ENCODE results near the gene SREK1.
A peak's percentile ranks its signal among the peaks of the same experiment; 100 is the strongest.
"Not testable (repeated sequence)": the region's sequence is repeated elsewhere in the genome, so short reads cannot be mapped to it uniquely, and the experiment has no call there.

SREK1 gene

DNA sequence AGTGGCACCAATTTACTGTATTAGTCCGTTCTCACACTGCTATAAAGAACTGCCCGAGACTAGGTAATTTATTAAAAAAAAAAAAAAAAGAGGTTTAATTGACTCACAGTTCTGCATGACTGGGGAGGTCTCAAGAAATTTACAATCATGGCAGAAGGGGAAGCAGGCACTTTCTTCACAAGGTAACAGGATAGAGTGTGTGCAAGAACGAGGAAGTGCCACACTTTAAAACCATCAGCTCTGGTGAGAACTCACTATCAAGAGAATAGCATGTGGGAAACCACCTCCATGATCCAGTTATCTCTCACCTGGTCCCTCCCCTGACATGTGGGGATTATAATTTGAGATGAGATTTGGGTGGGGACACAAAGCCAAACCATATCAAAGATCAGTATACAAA, 7.2 kb upstream of the SREK1 start:
- H3K27ac ChIP-seq (ENCODE audit: low read depth, low read length) = not testable (repeated sequence)

DNA sequence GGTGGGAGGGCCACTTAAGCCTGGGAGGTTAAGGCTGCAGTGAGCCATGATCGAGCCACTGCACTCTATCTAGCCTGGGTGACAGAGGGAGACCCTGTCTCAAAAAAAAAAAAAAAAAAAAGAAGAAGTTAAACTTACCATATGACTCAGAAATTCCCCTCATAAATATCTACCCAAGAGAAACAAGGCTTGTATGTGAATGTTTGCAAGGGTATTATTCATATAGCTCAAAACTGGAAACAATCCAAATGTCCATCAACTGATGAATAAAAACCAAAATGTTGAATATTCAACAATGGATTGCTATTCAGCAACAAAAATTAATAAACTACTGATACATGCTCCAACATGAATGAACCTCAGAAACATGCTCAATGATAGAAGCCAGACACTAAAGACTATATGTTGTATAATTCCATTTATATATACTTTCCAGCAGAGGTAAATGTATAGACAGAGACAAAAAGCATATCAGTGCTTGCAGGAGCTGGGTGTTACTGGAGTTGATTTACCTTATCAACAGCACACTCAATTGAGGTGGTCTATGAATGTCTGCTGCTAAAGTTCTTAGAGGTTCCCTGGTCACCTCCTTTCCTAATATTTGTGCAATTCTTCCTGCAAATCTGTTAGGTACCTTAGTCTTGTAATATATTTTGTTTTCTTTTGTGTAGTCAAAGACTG, 5.3 kb upstream of the SREK1 start:
- Histone ChIP-seq H3K27me3 (ENCODE audit: control insufficient read depth in 5 of 5, insufficient read depth in 4 of 5, low read length in 5 of 5) (no peaks in the 10 kb centered on the region), H3K36me3 (ENCODE audit: control insufficient read depth in 5 of 5, insufficient read depth in 5 of 5, low read length in 5 of 5) (no peaks in the 10 kb centered on the region), H3K9ac (ENCODE audit: low read length in 5 of 5) (no peak overlapping the region), H3K27ac (ENCODE audit: low read depth, low read length) (no peak overlapping the region), H3K4me1 (ENCODE audit: control insufficient read depth in 5 of 5, insufficient read depth in 5 of 5, low read length in 5 of 5) (peaks cover 0 to 11% (median 6%) of the 10 kb centered on the region in 5 donors), H3K4me3 (ENCODE audit: low read depth in 1 of 5, low read length in 5 of 5) (no peak overlapping the region), H3K9me3 (ENCODE audit: control insufficient read depth in 5 of 5, low read length in 5 of 5) (no peaks in the 10 kb centered on the region)

More for the DNA sequence above, 7.2 kb upstream of the SREK1 start:
- H3K9me3 ChIP-seq (ENCODE audit: control insufficient read depth in 5 of 5, low read length in 5 of 5); H3K27me3 ChIP-seq (ENCODE audit: control insufficient read depth in 5 of 5, insufficient read depth in 4 of 5, low read length in 5 of 5); H3K9ac ChIP-seq (ENCODE audit: low read length in 5 of 5); H3K36me3 ChIP-seq (ENCODE audit: control insufficient read depth in 5 of 5, insufficient read depth in 5 of 5, low read length in 5 of 5); H3K4me3 ChIP-seq (ENCODE audit: low read depth in 1 of 5, low read length in 5 of 5); H3K4me1 ChIP-seq (ENCODE audit: control insufficient read depth in 5 of 5, insufficient read depth in 5 of 5, low read length in 5 of 5): not testable (repeated sequence)

DNA sequence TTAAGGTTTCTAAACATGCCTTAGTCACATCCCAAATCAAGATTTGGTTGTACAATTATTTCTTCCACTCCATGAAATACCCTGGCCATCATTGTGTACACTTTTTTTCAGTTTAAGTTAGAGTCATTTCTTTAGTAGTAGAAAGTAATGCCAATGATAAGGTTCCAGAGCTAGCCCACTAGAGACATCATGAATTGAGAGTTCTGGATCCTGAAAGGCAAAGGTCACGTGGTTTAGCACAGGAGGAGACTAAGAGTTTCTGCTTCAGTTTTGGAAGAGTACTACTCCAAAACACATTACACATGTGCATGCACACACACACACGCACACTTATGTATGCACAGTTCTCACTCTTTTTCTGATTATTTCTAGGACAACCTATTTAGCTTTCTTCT, 4.8 kb upstream of the SREK1 start:
- no peak overlapping the region for H3K4me3 ChIP-seq (ENCODE audit: low read depth in 1 of 5, low read length in 5 of 5)

DNA sequence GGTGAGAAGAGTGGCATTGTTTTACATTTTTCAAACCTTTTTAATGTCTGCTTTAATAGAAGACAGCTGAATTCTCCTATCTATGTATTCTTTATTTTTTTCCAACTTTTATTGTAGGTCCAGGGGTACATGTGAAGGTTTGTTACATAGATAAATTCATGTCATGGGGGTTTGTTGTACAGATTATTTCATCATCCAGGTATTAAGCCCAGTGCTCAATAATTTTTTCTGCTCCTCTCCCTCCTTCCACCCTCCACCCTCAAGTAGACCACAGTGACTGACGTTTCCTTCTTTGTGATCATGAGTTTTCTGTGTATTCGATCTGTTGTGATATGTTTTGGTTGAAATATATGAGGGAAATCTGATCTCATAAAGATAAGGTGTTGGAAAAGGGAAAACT, 1.7 kb upstream of the SREK1 start:
- H3K4me1 ChIP-seq (ENCODE audit: control insufficient read depth in 5 of 5, insufficient read depth in 5 of 5, low read length in 5 of 5) = peaks cover 0 to 31% (median 28%) of the 10 kb centered on the region in 5 donors
- H3K36me3 ChIP-seq (ENCODE audit: control insufficient read depth in 5 of 5, insufficient read depth in 5 of 5, low read length in 5 of 5) = no peaks in the 10 kb centered on the region
- H3K9ac ChIP-seq (ENCODE audit: low read length in 5 of 5) = no peak overlapping the region
- no peak overlapping the region for H3K4me3 ChIP-seq (ENCODE audit: low read depth in 1 of 5, low read length in 5 of 5)
- H3K27me3 ChIP-seq (ENCODE audit: control insufficient read depth in 5 of 5, insufficient read depth in 4 of 5, low read length in 5 of 5) = no peaks in the 10 kb centered on the region
- H3K27ac ChIP-seq (ENCODE audit: low read depth, low read length) = no peak overlapping the region
- H3K9me3 ChIP-seq (ENCODE audit: control insufficient read depth in 5 of 5, low read length in 5 of 5) = no peaks in the 10 kb centered on the region

More for the DNA sequence above, 4.8 kb upstream of the SREK1 start:
- no peaks in the 10 kb centered on the region for H3K27me3 ChIP-seq (ENCODE audit: control insufficient read depth in 5 of 5, insufficient read depth in 4 of 5, low read length in 5 of 5)
- no peaks in the 10 kb centered on the region for H3K9me3 ChIP-seq (ENCODE audit: control insufficient read depth in 5 of 5, low read length in 5 of 5)
- peaks cover 0 to 9% (median 7%) of the 10 kb centered on the region in 5 donors for H3K4me1 ChIP-seq (ENCODE audit: control insufficient read depth in 5 of 5, insufficient read depth in 5 of 5, low read length in 5 of 5)
- no peak overlapping the region for H3K27ac ChIP-seq (ENCODE audit: low read depth, low read length)
- H3K36me3 ChIP-seq (ENCODE audit: control insufficient read depth in 5 of 5, insufficient read depth in 5 of 5, low read length in 5 of 5) = no peaks in the 10 kb centered on the region
- no peak overlapping the region for H3K9ac ChIP-seq (ENCODE audit: low read length in 5 of 5)

DNA sequence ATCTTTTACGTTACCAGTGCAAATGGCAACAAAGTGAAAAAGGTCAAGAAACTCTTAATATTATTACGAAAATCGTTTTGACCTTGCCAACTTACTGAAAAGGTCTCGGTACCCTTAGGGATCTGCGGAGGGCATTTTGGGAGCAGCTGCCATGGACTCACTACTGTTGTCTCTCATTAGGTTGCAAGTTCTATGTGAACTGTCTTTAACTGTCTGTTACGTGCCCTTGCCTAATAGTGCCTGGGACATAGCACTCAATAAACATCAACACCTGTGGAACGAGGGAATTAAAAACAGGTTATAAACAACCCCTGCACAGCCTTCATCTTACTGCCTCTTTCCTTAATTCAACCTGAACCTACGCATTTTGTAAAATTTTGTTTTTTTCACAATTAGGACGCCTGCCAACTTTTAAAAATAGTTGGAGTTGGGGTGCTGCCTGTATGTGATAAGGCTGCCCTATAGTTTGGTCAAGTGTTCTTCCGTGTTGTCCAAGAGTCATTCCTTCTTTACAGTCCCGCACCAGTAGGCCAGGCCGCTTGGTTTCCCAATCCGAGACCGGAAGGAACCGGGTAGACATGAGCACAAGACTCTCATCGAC, 527 bp upstream of the SREK1 start:
- peaks cover 0 to 35% (median 31%) of the 10 kb centered on the region in 5 donors for H3K4me1 ChIP-seq (ENCODE audit: control insufficient read depth in 5 of 5, insufficient read depth in 5 of 5, low read length in 5 of 5)
- no peaks in the 10 kb centered on the region for H3K9me3 ChIP-seq (ENCODE audit: control insufficient read depth in 5 of 5, low read length in 5 of 5)
- H3K4me3 ChIP-seq (ENCODE audit: low read depth in 1 of 5, low read length in 5 of 5) = peak overlapping the region; percentile 89 to 97 (median 95)
- no peaks in the 10 kb centered on the region for H3K27me3 ChIP-seq (ENCODE audit: control insufficient read depth in 5 of 5, insufficient read depth in 4 of 5, low read length in 5 of 5)
- H3K27ac ChIP-seq (ENCODE audit: low read depth, low read length) = peak overlapping the region; percentile 92
- peak overlapping the region; percentile 93 to 99 (median 97) for H3K9ac ChIP-seq (ENCODE audit: low read length in 5 of 5)
- no peaks in the 10 kb centered on the region for H3K36me3 ChIP-seq (ENCODE audit: control insufficient read depth in 5 of 5, insufficient read depth in 5 of 5, low read length in 5 of 5)

DNA sequence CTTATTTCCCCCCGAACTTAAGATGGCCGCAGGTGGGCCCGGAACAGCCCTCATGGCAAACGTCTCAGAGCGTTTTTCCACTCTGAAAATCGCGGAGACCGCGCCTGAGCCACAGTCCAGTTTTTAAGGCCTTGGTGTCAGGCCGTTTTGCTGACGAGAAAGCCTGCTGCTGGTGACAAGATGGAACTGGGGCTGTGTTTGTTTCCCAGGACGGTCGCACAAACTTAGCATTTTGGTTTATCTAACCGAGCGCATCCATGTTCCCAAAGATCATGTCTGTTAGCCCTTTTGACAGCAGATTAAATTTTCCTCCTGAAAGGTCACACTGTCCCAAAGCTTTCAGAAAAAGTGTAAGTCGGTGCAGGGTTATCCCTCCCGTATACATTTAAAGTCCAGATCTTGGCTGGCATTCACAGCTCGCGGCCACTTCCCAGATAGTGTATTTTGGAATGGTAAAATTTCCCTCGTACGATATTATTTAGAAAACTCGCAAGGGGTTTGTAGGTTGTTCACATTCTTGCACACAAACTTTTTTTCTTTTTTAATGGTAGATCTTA, 812 bp downstream of the SREK1 start:
- H3K27me3 ChIP-seq (ENCODE audit: control insufficient read depth in 5 of 5, insufficient read depth in 4 of 5, low read length in 5 of 5) = no peaks in the 10 kb centered on the region
- no peaks in the 10 kb centered on the region for H3K36me3 ChIP-seq (ENCODE audit: control insufficient read depth in 5 of 5, insufficient read depth in 5 of 5, low read length in 5 of 5)
- H3K4me1 ChIP-seq (ENCODE audit: control insufficient read depth in 5 of 5, insufficient read depth in 5 of 5, low read length in 5 of 5) = peaks cover 0 to 42% (median 34%) of the 10 kb centered on the region in 5 donors
- peak overlapping the region; percentile 93 to 99 (median 97) for H3K9ac ChIP-seq (ENCODE audit: low read length in 5 of 5)
- no peaks in the 10 kb centered on the region for H3K9me3 ChIP-seq (ENCODE audit: control insufficient read depth in 5 of 5, low read length in 5 of 5)
- H3K27ac ChIP-seq (ENCODE audit: low read depth, low read length) = peak overlapping the region; percentile 92
- peak overlapping the region; percentile 93 to 97 (median 95) for H3K4me3 ChIP-seq (ENCODE audit: low read depth in 1 of 5, low read length in 5 of 5)

DNA sequence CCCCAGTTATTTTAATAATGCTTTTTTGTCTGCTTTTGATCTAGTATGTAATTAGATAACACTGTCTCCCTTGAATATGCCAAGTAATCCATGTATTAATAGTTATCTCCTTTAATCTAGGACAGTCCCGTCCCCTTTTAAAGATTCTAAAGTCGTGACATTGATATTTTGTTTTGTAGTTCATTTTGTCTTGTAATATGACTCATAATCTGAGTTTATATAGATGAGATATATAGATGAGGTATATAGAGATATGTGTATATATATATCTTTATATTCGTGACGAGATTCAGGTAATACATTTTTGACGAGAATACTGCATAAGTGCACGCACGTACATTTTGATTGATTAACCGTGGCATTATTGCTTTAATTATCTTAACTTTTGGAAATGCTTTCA, 1.6 kb downstream of the SREK1 start:
- H3K27me3 ChIP-seq (ENCODE audit: control insufficient read depth in 5 of 5, insufficient read depth in 4 of 5, low read length in 5 of 5) = no peaks in the 10 kb centered on the region
- peaks cover 0 to 47% (median 40%) of the 10 kb centered on the region in 5 donors for H3K4me1 ChIP-seq (ENCODE audit: control insufficient read depth in 5 of 5, insufficient read depth in 5 of 5, low read length in 5 of 5)
- peak overlapping the region; percentile 93 to 97 (median 95) for H3K4me3 ChIP-seq (ENCODE audit: low read depth in 1 of 5, low read length in 5 of 5)
- H3K9ac ChIP-seq (ENCODE audit: low read length in 5 of 5) = peak overlapping the region; percentile 93 to 99 (median 97)
- no peaks in the 10 kb centered on the region for H3K36me3 ChIP-seq (ENCODE audit: control insufficient read depth in 5 of 5, insufficient read depth in 5 of 5, low read length in 5 of 5)
- no peaks in the 10 kb centered on the region for H3K9me3 ChIP-seq (ENCODE audit: control insufficient read depth in 5 of 5, low read length in 5 of 5)
- H3K27ac ChIP-seq (ENCODE audit: low read depth, low read length) = peak overlapping the region; percentile 92

DNA sequence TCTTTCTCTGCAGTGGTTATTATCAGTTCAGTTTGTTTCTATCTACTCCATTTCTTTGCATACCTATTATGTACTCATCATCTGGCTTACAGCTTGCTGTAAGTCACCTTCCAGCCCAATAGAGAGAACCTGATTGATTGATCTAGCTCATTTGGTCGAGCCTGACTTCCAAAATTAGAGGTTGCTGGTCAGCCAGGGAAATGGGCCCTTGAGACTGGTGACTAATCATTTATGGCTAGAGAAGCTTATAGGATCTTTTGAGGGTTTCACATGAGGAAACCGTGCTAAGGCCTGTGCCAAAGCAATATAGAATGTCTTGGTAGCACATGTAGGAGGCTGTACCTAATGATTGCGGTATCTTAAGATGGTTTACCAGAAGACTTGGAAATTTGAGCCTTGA, 5.8 kb downstream of the SREK1 start:
- Histone ChIP-seq H3K9me3 (ENCODE audit: control insufficient read depth in 5 of 5, low read length in 5 of 5) (no peaks in the 10 kb centered on the region), H3K36me3 (ENCODE audit: control insufficient read depth in 5 of 5, insufficient read depth in 5 of 5, low read length in 5 of 5) (no peaks in the 10 kb centered on the region), H3K27me3 (ENCODE audit: control insufficient read depth in 5 of 5, insufficient read depth in 4 of 5, low read length in 5 of 5) (no peaks in the 10 kb centered on the region), H3K4me1 (ENCODE audit: control insufficient read depth in 5 of 5, insufficient read depth in 5 of 5, low read length in 5 of 5) (peaks cover 0 to 40% (median 33%) of the 10 kb centered on the region in 5 donors), H3K9ac (ENCODE audit: low read length in 5 of 5) (no peak overlapping the region), H3K4me3 (ENCODE audit: low read depth in 1 of 5, low read length in 5 of 5) (no peak overlapping the region), H3K27ac (ENCODE audit: low read depth, low read length) (no peak overlapping the region)

DNA sequence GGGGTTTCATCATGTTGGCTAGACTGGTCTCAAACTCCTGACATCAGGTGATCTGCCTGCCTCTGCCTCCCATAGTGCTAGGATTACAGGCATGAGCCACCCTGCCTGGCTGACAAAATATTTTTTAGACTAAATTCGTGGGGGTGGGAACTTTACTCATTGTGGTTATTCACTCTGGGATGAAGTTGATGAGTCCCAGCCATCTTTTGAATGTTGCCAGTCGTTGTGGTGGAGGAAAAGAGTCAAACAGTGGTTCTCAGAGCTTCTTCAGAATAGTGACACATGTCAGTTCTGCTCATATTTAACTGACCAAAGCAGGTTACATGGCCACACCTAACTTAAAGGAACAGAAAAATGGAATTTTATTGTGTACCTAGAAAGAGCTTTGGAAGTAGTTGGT, 6.9 kb downstream of the SREK1 start:
- Histone ChIP-seq H3K4me1 (ENCODE audit: control insufficient read depth in 5 of 5, insufficient read depth in 5 of 5, low read length in 5 of 5) (peaks cover 0 to 32% (median 22%) of the 10 kb centered on the region in 5 donors), H3K36me3 (ENCODE audit: control insufficient read depth in 5 of 5, insufficient read depth in 5 of 5, low read length in 5 of 5) (peaks cover 0 to 4% (median 0%) of the 10 kb centered on the region in 5 donors), H3K9ac (ENCODE audit: low read length in 5 of 5) (no peak overlapping the region), H3K9me3 (ENCODE audit: control insufficient read depth in 5 of 5, low read length in 5 of 5) (no peaks in the 10 kb centered on the region), H3K4me3 (ENCODE audit: low read depth in 1 of 5, low read length in 5 of 5) (no peak overlapping the region), H3K27me3 (ENCODE audit: control insufficient read depth in 5 of 5, insufficient read depth in 4 of 5, low read length in 5 of 5) (no peaks in the 10 kb centered on the region), H3K27ac (ENCODE audit: low read depth, low read length) (no peak overlapping the region)

DNA sequence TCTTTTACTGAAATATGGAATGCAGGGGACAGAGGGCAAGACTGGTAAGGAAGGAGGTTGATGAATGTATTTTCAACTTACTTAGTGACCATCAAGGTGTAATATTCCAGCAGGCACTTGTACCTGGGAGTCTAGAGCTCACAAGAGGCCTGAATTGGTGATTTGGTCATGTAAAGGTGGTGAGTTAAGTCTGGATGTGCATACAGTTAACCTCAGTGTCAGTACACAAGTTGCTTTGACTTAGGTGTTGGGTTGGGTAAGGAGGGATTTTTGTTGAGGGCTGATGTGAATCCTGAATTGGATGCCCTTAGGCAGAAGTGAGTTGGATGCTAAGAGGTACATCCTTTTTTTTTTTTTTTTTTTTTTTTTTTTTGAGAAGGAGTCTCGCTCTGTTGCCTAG, 7.4 kb downstream of the SREK1 start:
- Histone ChIP-seq H3K36me3 (ENCODE audit: control insufficient read depth in 5 of 5, insufficient read depth in 5 of 5, low read length in 5 of 5) (peaks cover 0 to 6% (median 0%) of the 10 kb centered on the region in 5 donors), H3K4me3 (ENCODE audit: low read depth in 1 of 5, low read length in 5 of 5) (no peak overlapping the region), H3K9me3 (ENCODE audit: control insufficient read depth in 5 of 5, low read length in 5 of 5) (no peaks in the 10 kb centered on the region), H3K4me1 (ENCODE audit: control insufficient read depth in 5 of 5, insufficient read depth in 5 of 5, low read length in 5 of 5) (peaks cover 0 to 28% (median 18%) of the 10 kb centered on the region in 5 donors), H3K27ac (ENCODE audit: low read depth, low read length) (no peak overlapping the region), H3K9ac (ENCODE audit: low read length in 5 of 5) (no peak overlapping the region), H3K27me3 (ENCODE audit: control insufficient read depth in 5 of 5, insufficient read depth in 4 of 5, low read length in 5 of 5) (no peaks in the 10 kb centered on the region)
